Endothelial cell of umbilical vein (primary cell): ENCODE data around the gene LCNL1. TPM values are rescaled to one million over a fixed set of nuclear protein-coding genes. Genes with fewer than 3 reads are reported as not detected.

Source experiments
- BruUV-seq: library from RNA; stranded (reverse); fragments of 400-500 nt; replicated peaks from 2 replicates; lab custom pipeline; 2021; lab: Mats Ljungman, UMichigan
- CTCF ChIA-PET: fragments of 300-600, 350-600 bp; sonication (Branson Sonifier 250); formaldehyde crosslinking; loops from one replicate; lab custom pipeline; 2021; ENCODE audit warnings: antibody characterized with exemption, inconsistent platforms; lab: Charles Lee
- POLR2A ChIA-PET: fragments of 300-600, 350-600 bp; sonication (Branson Sonifier 250); formaldehyde crosslinking; loops from one replicate; lab custom pipeline; 2021; ENCODE audit warnings: antibody characterized with exemption, inconsistent platforms; lab: Charles Lee
- DNase-seq: peaks from one replicate; pipeline ENCODE4 v3.0.0-alpha.2; 2011; ENCODE audit warnings: low read depth, low spot score
- FAIRE-seq: peaks from 2 replicates; lab custom pipeline; 2011; peaks lifted over from hg19 to GRCh38; lab: Jason Lieb, UNC
- H2AFZ ChIP-seq: 2 replicates; pipeline ENCODE4 v1.6.0; 2012; ENCODE audit warnings: low read depth, low read length, control low read depth, inconsistent platforms
- H3K27ac ChIP-seq: 2 replicates; pipeline ENCODE4 v1.5.1; 2011; ENCODE audit warnings: low read depth, mild to moderate bottlenecking, control low read depth, low read length, moderate library complexity; ENCODE audit not compliant: insufficient read depth
- H3K27me3 ChIP-seq, 2 experiments: 2 replicates each; pipeline versions ENCODE4 v1.6.0 to v1.6.1; 2011; ENCODE audit warnings: low read length in 2 of 2, mixed read lengths in 1 of 2; ENCODE audit not compliant: control insufficient read depth in 2 of 2, insufficient read depth in 2 of 2
- H3K36me3 ChIP-seq, 2 experiments: 2 replicates in 1 of 2; 3 replicates in 1 of 2; pipeline ENCODE4 v1.5.1; 2011; ENCODE audit warnings: low read length in 2 of 2, mild to moderate bottlenecking in 1 of 2, moderate library complexity in 1 of 2; ENCODE audit not compliant: control insufficient read depth in 2 of 2, insufficient read depth in 2 of 2; ENCODE audit errors: extremely low read depth in 1 of 2
- H3K4me1 ChIP-seq: 3 replicates; pipeline ENCODE4 v1.5.1; 2011; ENCODE audit warnings: mild to moderate bottlenecking, low read length; ENCODE audit not compliant: control insufficient read depth, insufficient read depth; ENCODE audit errors: extremely low read depth
- H3K4me2 ChIP-seq: 2 replicates; pipeline ENCODE4 v1.6.1; 2011; ENCODE audit warnings: low read length, control low read depth, mixed read lengths; ENCODE audit not compliant: insufficient read depth
- H3K4me3 ChIP-seq, 3 experiments: fragments of 200-600 bp in 1 of 3; sonication (generic), shearing (Covaris generic) in 1 of 3; replicated peaks in 1 of 3; 2 replicates each; pipeline ENCODE4 v1.5.1; 2011 to 2016; ENCODE audit warnings: control low read depth in 3 of 3, low read length in 3 of 3, mild to moderate bottlenecking in 2 of 3, inconsistent platforms in 1 of 3, low read depth in 1 of 3, moderate library complexity in 1 of 3; ENCODE audit not compliant: insufficient read depth in 1 of 3
- H3K79me2 ChIP-seq: 2 replicates; pipeline ENCODE4 v1.6.0; 2012; ENCODE audit warnings: low read length, inconsistent platforms; ENCODE audit not compliant: control insufficient read depth, insufficient read depth
- H3K9ac ChIP-seq: replicated peaks from 2 replicates; pipeline ENCODE3; 2011; ENCODE audit warnings: low read length, control low read depth; ENCODE audit not compliant: insufficient read depth; ENCODE audit errors: extremely low read depth
- H3K9me1 ChIP-seq: replicated peaks from 3 replicates; pipeline ENCODE4 v1.6.0; 2011; ENCODE audit warnings: mild to moderate bottlenecking, low read length; ENCODE audit not compliant: control insufficient read depth, insufficient read depth; ENCODE audit errors: extremely low read depth
- H3K9me3 ChIP-seq: replicated peaks from 2 replicates; pipeline ENCODE4 v1.5.1; 2012; ENCODE audit warnings: low read length, inconsistent platforms; ENCODE audit not compliant: control insufficient read depth, insufficient read depth
- H4K20me1 ChIP-seq: replicated peaks from 2 replicates; pipeline ENCODE3; 2011; ENCODE audit warnings: mild to moderate bottlenecking, low read length; ENCODE audit not compliant: control insufficient read depth, insufficient read depth; ENCODE audit errors: extremely low read depth
- GATA2 ChIP-seq: IDR thresholded peaks from 2 replicates; pipeline ENCODE4 v1.7.0; 2011; ENCODE audit warnings: low read depth, mild to moderate bottlenecking, moderate library complexity, mixed read lengths, low read length; ENCODE audit not compliant: insufficient read length, insufficient read depth
- JUN ChIP-seq: IDR thresholded peaks from 2 replicates; pipeline ENCODE4 v1.6.1; 2011; ENCODE audit warnings: borderline replicate concordance, low read depth; ENCODE audit not compliant: insufficient read length, insufficient read depth
- POLR2A ChIP-seq: IDR thresholded peaks from 2 replicates; pipeline ENCODE4 v1.6.1; 2012; ENCODE audit warnings: low read depth, mild to moderate bottlenecking, control low read depth, low read length
- dilution Hi-C: fragments of 300-500 bp; cut with MboI; formaldehyde crosslinking; loops from one replicate; pipeline ENCODE4 v1.15.0; 2019; ENCODE audit warnings: low sequenced_read_pairs; ENCODE audit not compliant: extremely low pct_ligation_motif_present
- intact Hi-C: fragments of 100-400 bp; cut with micrococcal nuclease; formaldehyde crosslinking; loops from one replicate; pipeline ENCODE4 v1.10.0; 2022
- polyA plus RNA-seq, 4 experiments: library from polyadenylated mRNA; depleted of rRNA in 3 of 4; stranded (reverse) in 3 of 4; unstranded in 1 of 4; fragments of >200 nt; gene quantifications; 2 replicates each; pipeline versions ENCODE4 v1.2.1 to v1.2.3, GENCODE V29; 2011 to 2012; ENCODE audit warnings: missing spikeins in 1 of 4
- total RNA-seq: library from RNA; stranded (reverse); gene quantifications from 2 replicates; pipeline ENCODE4 v1.2.3, GENCODE V29; 2021
- TF ChIP-seq, protein P1 (sequence below): IDR thresholded peaks from 2 replicates; pipeline ENCODE4 v1.6.1; 2011; ENCODE audit not compliant: insufficient read depth, insufficient read length
- TF ChIP-seq, protein P2 (sequence below), 2 donors: IDR thresholded peaks; 1 replicate in 1 of 2; 2 replicates in 1 of 2; pipeline ENCODE4 v1.5.1; 2011; ENCODE audit warnings: low read length in 2 of 2, mild to moderate bottlenecking in 2 of 2, moderate library complexity in 2 of 2, control low read depth in 1 of 2, inconsistent platforms in 1 of 2, low read depth in 1 of 2; ENCODE audit not compliant: insufficient read depth in 1 of 2; ENCODE audit errors: extremely low read depth in 1 of 2

The LCNL1 gene
- total and polyA plus RNA-seq, 2 donors (not counting 3 experiments of a cell fraction or from before 2014, with no cell fraction given) = not detected

DNA sequence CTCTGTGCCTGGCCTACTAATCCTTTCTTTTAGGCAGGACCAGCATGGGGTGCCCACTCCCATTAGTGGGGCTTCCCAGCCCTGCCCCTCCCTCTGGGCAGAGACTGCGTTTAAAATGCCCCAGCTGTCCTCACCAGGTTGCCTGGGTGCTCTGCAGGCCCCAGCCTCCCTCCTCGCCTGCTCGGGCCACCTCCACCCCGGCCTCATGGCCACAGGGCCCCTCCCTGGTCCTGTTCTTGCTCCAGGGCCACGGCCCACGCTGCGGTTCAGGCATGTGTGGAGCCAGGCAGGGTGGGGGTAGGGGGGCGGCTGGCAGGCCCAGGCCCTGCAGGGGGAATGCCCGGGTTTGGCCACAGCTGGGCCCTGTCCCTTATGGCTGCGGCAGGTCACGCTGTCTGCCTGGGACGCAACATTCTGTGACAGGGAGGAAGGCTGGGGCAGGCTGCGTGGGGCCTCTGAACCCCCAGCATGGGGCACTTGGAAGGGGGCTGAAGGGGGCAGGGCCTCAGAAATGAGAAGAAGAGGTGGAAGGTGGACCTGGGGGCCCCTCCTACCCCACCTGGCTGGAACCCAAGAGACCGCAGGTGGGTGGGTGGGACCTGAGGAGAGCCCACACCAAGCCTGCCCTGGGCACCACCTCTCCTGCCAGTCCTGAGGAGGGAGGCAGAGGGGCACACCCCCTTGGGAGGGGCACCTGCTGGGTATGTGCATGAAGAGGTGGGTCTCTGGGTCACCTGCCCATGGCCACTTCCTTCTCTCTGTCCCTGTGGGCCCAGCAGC lies 31.1 kb upstream of the LCNL1 start, which contains the start of gene LCN12:
Gene LCN12 (plus strand): TSS at position 733 of the 780 bp plus-strand sequence. CDS start 55 bp downstream, outside the sequence.
- dilution Hi-C loops (no loop called here), intact Hi-C loops (loop anchor here (2.0 kb wide), 1 partner anchor 27 kb away; no protein-coding TSS in a partner anchor)
- no peak for FAIRE-seq
- Histone ChIP-seq H3K27ac (no peak within 1 kb of the TSS), H3K4me2 (no peak within 1 kb of the TSS), H3K4me3 (no peak within 1 kb of the TSS), H3K4me1 (peaks cover 5% of the 10 kb centered on the region), H3K79me2 (no peaks in the 10 kb centered on the region), H3K9ac (no peak within 1 kb of the TSS), H3K27me3 (no peaks in the 10 kb centered on the region), H3K36me3 (no peaks in the 10 kb centered on the region), H3K9me3 (no peaks in the 10 kb centered on the region), H2AFZ (no peak within 1 kb of the TSS), H3K9me1 (no peaks in the 10 kb centered on the region), H4K20me1 (no peaks in the 10 kb centered on the region)
- TF ChIP-seq, protein P1, sequence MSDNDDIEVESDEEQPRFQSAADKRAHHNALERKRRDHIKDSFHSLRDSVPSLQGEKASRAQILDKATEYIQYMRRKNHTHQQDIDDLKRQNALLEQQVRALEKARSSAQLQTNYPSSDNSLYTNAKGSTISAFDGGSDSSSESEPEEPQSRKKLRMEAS = no peak
- no peak for DNase-seq
- ChIA-PET CTCF (interaction anchor here (1.2 to 1.6 kb wide), 3 partner anchors 13 to 78 kb away, joined by 3 to 4 read pairs (median 3); no protein-coding TSS in a partner anchor), POLR2A (interaction anchor here (0.6 kb wide), 2 partner anchors 85 to 620 kb away, joined by 4 read pairs; no protein-coding TSS in a partner anchor)
- no TSS peak for BruUV-seq

DNA sequence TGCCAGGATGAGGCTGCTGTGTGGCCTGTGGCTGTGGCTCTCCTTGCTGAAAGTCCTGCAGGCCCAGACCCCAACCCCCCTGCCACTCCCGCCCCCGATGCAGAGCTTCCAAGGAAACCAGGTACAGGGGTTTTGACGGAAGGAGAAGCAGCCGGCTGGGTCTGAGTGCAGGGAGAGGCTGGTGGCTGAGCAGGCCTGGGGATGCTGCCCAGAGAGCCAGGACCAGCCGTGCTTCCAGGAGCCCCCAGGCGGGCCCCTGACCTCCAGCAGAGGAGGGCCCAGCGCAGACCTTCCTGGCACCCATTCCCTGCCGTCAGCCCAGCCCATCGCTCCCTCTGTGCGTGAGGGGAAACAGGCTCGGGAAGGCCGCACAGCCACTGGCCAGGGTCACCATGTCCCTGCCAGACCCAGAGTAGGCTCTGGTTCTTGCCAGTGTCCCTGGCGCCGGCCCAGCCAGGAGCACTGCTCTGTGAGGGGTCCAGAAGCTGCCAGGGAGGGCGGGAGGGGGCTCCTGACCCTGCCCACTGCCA lies 30.4 kb upstream of the LCNL1 start:
- Histone ChIP-seq H3K9me3 (no peaks in the 10 kb centered on the region), H3K9ac (no peak overlapping the region), H3K4me1 (peaks cover 5% of the 10 kb centered on the region), H2AFZ (no peak overlapping the region), H3K36me3 (no peaks in the 10 kb centered on the region), H3K27ac (no peak overlapping the region), H3K4me2 (no peak overlapping the region), H3K27me3 (no peaks in the 10 kb centered on the region), H3K9me1 (no peaks in the 10 kb centered on the region), H3K4me3 (no peak overlapping the region), H4K20me1 (no peaks in the 10 kb centered on the region), H3K79me2 (no peaks in the 10 kb centered on the region)
- DNase-seq (no peak), FAIRE-seq (no peak)
- POLR2A ChIA-PET = interaction anchor here (0.6 kb wide), 1 partner anchor 621 kb away, joined by 4 read pairs; no protein-coding TSS in a partner anchor
- CTCF ChIA-PET = interaction anchor here (1.2 to 1.6 kb wide), 3 partner anchors 12 to 77 kb away, joined by 3 to 4 read pairs (median 3); no protein-coding TSS in a partner anchor
- TF ChIP-seq JUN (no peak), POLR2A (no peak), GATA2 (no peak)
- TF ChIP-seq, protein P2, sequence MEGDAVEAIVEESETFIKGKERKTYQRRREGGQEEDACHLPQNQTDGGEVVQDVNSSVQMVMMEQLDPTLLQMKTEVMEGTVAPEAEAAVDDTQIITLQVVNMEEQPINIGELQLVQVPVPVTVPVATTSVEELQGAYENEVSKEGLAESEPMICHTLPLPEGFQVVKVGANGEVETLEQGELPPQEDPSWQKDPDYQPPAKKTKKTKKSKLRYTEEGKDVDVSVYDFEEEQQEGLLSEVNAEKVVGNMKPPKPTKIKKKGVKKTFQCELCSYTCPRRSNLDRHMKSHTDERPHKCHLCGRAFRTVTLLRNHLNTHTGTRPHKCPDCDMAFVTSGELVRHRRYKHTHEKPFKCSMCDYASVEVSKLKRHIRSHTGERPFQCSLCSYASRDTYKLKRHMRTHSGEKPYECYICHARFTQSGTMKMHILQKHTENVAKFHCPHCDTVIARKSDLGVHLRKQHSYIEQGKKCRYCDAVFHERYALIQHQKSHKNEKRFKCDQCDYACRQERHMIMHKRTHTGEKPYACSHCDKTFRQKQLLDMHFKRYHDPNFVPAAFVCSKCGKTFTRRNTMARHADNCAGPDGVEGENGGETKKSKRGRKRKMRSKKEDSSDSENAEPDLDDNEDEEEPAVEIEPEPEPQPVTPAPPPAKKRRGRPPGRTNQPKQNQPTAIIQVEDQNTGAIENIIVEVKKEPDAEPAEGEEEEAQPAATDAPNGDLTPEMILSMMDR (IDR thresholded peaks at IDR 0.05; ENCODE audit: extremely low read depth in 1 of 2, insufficient read depth in 1 of 2, low read depth in 1 of 2, low read length in 2 of 2) = no peak
- dilution Hi-C loops = no loop called here
- BruUV-seq = no TSS peak
- intact Hi-C loops = no loop called here
